GM21576 (cell line): Measurements from ENCODE around the gene MAPK8IP1.

Source experiments
- ATAC-seq: cut with Tn5 transposase; IDR thresholded peaks from one replicate; pipeline ENCODE4 v1.9.1; 2021; ENCODE audit warnings: mild to moderate bottlenecking, moderate library complexity; ENCODE audit not compliant: unreplicated experiment

Gene MAPK8IP1

GRCh38 chr11:45906965-45907611 is 21.6 kb downstream of the MAPK8IP1 start, which contains the start of gene FREY1:
TSS of gene FREY1 (minus strand) at chr11:45907271. CDS start at chr11:45907245, 26 bp downstream.
- ATAC-seq: no peak

GRCh38 chr11:45907911-45908370 is 22.5 kb downstream of the MAPK8IP1 start:
- ATAC-seq: no peak

- no peak for ATAC-seq
Observed at GRCh38 chr11:45909594-45910475, 24.4 kb downstream of the MAPK8IP1 start.

DNA sequence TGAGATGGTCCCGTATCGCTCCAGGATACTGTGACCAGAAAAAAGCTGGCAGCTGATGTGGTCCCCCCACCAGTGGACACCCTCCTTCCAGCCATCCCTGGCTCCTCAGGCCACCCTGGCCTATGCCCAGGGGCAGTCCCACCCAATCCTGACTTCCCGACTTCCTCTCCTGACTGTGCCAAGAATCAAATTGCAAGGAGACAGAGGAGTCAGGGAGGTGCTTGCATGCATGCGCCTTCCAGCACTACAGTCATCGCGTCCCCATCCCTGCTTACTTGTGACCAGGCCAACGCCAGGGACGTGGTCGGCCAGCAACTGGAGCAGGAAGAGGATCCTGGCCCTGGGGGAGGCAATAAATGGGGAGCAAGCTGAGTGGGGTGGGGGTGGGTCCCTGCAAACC is 25.2 kb downstream of the MAPK8IP1 start:
- no peak for ATAC-seq

DNA sequence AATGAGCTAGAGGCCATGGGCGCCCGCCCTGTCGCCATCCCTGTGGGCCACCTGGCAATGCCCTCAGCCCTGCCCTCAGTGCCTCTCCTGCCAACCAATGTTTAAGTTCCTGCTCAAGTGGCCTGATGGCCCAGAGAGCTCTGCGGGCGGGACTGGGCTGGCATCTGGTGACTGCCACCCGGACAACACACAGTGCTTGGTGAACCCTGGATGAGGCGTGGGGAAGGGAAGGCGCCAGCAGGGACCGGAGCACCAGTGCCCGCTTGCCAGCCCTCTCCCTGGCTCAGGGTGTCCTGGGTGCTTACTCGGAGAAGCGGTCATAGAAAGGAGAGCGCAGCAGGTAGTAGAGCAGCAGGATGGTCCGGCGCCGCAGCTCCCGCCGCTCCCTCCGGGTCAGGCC is 28.1 kb downstream of the MAPK8IP1 start:
- no peak for ATAC-seq

- ATAC-seq: no peak
Observed at GRCh38 chr11:45913942-45914635, 28.6 kb downstream of the MAPK8IP1 start.

- ATAC-seq: no peak
Observed at GRCh38 chr11:45915446-45915845, 30.0 kb downstream of the MAPK8IP1 start.

GRCh38 chr11:45917286-45917622 is 31.8 kb downstream of the MAPK8IP1 start:
- ATAC-seq: no peak

- peak; percentile 88 for ATAC-seq
Observed at GRCh38 chr11:45917623-45918330, 32.3 kb downstream of the MAPK8IP1 start, which contains the start of gene PEX16. TSS of gene PEX16 (minus strand) at chr11:45917877. CDS start at chr11:45917811, 66 bp downstream.

- ATAC-seq: peak; percentile 36
Observed at GRCh38 chr11:45918331-45918941, 33.0 kb downstream of the MAPK8IP1 start.

DNA sequence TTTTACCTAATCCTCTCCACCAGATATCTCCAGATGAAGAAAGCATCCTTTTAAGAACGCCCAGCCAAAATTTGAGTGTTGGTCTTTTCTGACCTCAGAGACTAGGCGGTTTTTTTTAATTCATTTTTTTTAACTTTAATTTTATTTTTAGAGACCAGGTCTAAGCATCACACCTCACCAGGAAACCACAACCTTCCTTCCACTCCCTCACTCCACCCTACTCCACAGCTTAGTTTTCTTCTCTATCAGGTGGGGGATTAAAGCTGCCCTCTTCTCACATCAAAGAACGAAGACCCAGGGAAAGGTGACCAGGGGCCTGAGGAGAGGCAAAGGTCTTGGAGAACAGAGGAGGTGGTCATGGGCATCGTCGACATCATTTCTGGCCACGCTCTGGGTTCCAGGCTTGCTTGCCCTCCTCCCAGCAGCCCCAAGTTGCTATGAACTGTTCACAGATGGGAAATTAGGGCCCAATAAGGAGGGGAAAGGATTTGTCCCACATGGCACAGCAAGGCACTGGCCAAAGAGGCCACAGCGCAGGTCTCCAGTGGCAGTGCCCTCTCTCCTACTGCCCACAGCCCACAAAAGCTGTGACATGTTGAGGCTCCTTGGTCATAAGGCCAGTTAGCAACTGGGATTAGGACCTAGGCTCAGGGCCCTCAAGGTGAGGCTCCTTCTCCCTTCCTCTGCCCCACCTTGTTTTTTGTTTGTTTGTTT is 33.7 kb downstream of the MAPK8IP1 start:
- ATAC-seq: no peak

- ATAC-seq: no peak
Observed at GRCh38 chr11:45919806-45920530, 34.5 kb downstream of the MAPK8IP1 start.

DNA sequence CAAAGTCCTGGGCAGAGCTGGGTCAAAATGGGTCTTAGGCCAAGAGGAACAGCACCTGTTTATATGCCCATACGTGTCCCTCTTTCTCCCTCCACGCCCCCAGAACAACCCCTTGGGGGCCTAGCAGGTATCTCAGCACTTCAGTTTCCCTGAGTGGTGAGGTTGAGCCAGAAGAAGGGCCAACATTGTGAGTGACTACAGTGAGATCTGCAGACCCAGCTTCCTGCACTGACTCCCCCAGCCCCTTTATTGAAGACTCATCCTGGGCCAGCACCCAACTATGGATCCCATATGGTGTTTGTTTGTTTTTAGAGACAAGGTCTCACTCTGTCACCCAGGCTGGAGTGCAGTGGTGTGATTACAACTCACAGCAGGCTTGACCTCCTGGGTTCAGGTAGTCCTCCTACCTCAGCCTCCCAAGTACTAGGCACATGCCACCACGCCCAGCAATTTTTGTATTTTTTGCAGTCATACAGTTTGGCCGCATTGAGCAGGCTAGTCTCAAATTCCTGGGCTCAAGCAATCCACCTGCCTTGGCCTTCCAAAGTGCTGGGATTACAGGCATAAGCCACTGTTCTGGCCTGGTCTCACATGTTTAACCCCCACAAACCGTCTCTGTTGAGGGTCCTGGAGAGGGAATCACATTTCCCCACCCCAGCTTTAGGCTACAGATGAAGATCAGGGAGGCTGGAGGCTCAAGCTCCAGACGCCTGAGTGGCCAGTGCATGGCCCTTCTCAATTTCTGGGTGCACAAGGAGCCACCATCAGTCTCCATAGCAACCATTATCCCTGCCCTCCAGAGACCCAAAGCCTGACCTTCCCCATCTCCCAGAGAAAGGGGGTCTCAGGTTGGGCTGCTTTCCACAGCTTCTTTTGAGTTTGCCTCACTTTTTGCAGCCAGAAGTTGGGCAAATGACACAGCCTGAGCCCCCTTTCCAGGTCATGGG is 35.4 kb downstream of the MAPK8IP1 start:
- no peak for ATAC-seq

DNA sequence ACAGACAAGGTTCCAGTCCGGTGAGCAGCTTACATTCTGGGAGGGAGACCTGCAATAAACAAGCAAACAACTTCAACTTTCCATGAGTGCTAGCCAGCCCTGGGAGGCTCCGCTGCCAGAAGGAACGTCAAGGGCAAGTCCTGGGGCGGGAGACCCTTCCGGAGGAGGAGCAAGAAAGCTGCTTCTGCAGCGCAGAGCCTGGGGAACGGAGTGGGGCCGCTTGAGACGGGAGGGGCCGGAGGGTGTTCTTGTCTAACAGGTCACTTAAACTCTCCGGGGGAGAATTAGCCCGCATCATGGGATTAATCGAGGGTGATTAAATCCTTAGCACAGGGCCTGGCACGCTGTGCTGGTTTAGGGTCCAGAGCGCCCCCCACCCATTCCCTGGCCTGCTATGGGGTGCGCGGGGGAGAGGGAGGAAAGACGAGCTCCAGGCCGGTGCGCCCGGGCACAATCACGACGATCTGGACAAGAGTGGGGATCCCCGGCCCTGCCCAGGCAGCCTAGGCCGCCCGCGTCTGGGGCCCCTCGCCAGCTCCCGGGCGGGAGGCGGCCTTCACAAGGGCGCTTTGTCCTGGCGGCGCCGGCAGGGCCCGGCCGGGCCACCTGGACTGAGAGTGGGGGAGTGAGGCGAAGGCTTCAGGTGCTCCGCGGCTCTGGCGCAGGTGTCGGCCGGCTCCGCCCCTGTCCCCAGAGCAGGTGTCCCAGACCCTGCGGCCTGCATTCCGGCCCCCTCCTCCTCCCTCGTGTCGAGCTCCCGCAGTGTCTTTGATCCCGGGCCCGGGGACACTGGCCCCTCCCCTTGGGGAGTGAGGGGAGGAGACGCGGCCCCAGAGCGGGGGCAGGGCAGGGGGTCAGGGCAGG is 36.3 kb downstream of the MAPK8IP1 start:
- no peak for ATAC-seq

GRCh38 chr11:45922425-45923082 is 37.1 kb downstream of the MAPK8IP1 start, which contains the start of gene LARGE2:
TSS of gene LARGE2 (plus strand) at chr11:45922656. CDS start at chr11:45922883, 227 bp downstream.
- no peak for ATAC-seq
